ENCODE data around the gene APOO.
"Not testable (repeated sequence)": the region's sequence is repeated elsewhere in the genome, so short reads cannot be mapped to it uniquely, and the experiment has no call there.

DNA sequence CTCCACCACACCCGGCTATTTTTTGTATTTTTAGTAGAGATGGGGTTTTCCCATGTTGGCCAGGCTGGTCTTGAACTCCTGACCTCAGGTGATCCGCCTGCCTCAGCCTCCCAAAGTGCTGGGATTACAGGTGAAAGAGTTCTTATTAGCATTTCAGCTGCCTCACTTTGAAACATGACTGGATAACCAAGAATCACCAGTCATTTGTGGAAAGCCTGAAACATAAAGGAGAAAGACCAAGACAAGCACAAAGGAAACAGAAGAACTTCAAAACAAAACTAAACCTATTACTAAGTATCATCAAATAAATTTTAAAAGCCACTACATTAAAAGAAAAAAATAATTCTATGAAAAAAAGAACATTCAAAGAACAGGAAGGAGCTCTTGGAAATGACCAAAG lies 45.8 kb downstream of the APOO start:
- TF ChIP-seq, protein P1, sequence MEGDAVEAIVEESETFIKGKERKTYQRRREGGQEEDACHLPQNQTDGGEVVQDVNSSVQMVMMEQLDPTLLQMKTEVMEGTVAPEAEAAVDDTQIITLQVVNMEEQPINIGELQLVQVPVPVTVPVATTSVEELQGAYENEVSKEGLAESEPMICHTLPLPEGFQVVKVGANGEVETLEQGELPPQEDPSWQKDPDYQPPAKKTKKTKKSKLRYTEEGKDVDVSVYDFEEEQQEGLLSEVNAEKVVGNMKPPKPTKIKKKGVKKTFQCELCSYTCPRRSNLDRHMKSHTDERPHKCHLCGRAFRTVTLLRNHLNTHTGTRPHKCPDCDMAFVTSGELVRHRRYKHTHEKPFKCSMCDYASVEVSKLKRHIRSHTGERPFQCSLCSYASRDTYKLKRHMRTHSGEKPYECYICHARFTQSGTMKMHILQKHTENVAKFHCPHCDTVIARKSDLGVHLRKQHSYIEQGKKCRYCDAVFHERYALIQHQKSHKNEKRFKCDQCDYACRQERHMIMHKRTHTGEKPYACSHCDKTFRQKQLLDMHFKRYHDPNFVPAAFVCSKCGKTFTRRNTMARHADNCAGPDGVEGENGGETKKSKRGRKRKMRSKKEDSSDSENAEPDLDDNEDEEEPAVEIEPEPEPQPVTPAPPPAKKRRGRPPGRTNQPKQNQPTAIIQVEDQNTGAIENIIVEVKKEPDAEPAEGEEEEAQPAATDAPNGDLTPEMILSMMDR (IDR thresholded peaks at IDR 0.05 in 2 of 3, conservative IDR thresholded peaks at IDR 0.05 in 1 of 3; ENCODE audit: borderline replicate concordance in 1 of 3, insufficient read depth in 1 of 3, low read depth in 2 of 3, low read length in 2 of 3): not testable (repeated sequence)
- not testable (repeated sequence) for TF ChIP-seq POLR2A (IDR thresholded peaks at IDR 0.05; ENCODE audit: borderline replicate concordance, extremely low read depth, insufficient read depth, insufficient read length); EZH2 (IDR thresholded peaks at IDR 0.05); EGR1 (IDR thresholded peaks at IDR 0.05; ENCODE audit: low read depth); POLR2AphosphoS5 (IDR thresholded peaks at IDR 0.05; ENCODE audit: low read depth, low read length); SIN3A (IDR thresholded peaks at IDR 0.05; ENCODE audit: low read depth); ELF1 (IDR thresholded peaks at IDR 0.05; ENCODE audit: borderline replicate concordance, low read depth); EZH2phosphoT487 (IDR thresholded peaks at IDR 0.05; ENCODE audit: borderline replicate concordance)
- TF ChIP-seq, protein P2, sequence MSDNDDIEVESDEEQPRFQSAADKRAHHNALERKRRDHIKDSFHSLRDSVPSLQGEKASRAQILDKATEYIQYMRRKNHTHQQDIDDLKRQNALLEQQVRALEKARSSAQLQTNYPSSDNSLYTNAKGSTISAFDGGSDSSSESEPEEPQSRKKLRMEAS (IDR thresholded peaks at IDR 0.05): not testable (repeated sequence)
- TF ChIP-seq, protein P3, sequence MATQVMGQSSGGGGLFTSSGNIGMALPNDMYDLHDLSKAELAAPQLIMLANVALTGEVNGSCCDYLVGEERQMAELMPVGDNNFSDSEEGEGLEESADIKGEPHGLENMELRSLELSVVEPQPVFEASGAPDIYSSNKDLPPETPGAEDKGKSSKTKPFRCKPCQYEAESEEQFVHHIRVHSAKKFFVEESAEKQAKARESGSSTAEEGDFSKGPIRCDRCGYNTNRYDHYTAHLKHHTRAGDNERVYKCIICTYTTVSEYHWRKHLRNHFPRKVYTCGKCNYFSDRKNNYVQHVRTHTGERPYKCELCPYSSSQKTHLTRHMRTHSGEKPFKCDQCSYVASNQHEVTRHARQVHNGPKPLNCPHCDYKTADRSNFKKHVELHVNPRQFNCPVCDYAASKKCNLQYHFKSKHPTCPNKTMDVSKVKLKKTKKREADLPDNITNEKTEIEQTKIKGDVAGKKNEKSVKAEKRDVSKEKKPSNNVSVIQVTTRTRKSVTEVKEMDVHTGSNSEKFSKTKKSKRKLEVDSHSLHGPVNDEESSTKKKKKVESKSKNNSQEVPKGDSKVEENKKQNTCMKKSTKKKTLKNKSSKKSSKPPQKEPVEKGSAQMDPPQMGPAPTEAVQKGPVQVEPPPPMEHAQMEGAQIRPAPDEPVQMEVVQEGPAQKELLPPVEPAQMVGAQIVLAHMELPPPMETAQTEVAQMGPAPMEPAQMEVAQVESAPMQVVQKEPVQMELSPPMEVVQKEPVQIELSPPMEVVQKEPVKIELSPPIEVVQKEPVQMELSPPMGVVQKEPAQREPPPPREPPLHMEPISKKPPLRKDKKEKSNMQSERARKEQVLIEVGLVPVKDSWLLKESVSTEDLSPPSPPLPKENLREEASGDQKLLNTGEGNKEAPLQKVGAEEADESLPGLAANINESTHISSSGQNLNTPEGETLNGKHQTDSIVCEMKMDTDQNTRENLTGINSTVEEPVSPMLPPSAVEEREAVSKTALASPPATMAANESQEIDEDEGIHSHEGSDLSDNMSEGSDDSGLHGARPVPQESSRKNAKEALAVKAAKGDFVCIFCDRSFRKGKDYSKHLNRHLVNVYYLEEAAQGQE (IDR thresholded peaks at IDR 0.05; ENCODE audit: low read depth): not testable (repeated sequence)

Measured in HCT116 (cell line).